HCT116 (cell line): ENCODE results near the gene ITGBL1. TPM values are rescaled to one million over a fixed set of nuclear protein-coding genes. Genes with fewer than 3 reads are reported as not detected.

Experiments used
- ATAC-seq: fragments of 200-7000 bp; cut with Tn5 transposase; 2 replicates; pipeline ENCODE4 v1.9.1; 2020; ENCODE audit warnings: mild to moderate bottlenecking, moderate library complexity
- BruUV-seq: library from RNA; stranded (reverse); fragments of 400-500 nt; replicated peaks from 2 replicates; lab custom pipeline; 2021; lab: Mats Ljungman, UMichigan
- CTCF ChIA-PET: fragments of 300-600 bp; sonication (Branson Sonifier 250); formaldehyde crosslinking; loops from one replicate; lab custom pipeline; 2021; ENCODE audit warnings: antibody characterized with exemption; lab: Charles Lee
- POLR2A ChIA-PET: fragments of 300-600, 350-600 bp; sonication (Branson Sonifier 250); formaldehyde crosslinking; loops from one replicate; lab custom pipeline; 2021; ENCODE audit warnings: antibody characterized with exemption; lab: Charles Lee
- RAD21 ChIA-PET, 2 experiments: fragments of 300-600 bp; sonication (Branson Sonifier 250); formaldehyde crosslinking; loops; one replicate each; lab custom pipeline; 2023; ENCODE audit warnings: low total read pairs in 2 of 2; ENCODE audit not compliant: uncharacterized antibody in 2 of 2, unreplicated experiment in 2 of 2, low non-redundant PET in 1 of 2; lab: Charles Lee
- DNase-seq: peaks from one replicate; pipeline ENCODE4 v3.0.0-alpha.2; 2010; ENCODE audit warnings: low read depth, low spot score
- H2AFZ ChIP-seq: fragments of 200-600 bp; shearing (Covaris generic), sonication (generic); 2 replicates; pipeline ENCODE4 v1.6.1; 2017; ENCODE audit warnings: low read depth, mixed run types, mixed read lengths, antibody characterized with exemption, low read length; ENCODE audit not compliant: poor library complexity, severe bottlenecking
- H3K27ac ChIP-seq: 2 replicates; pipeline ENCODE4 v1.5.1; 2012; ENCODE audit warnings: low read depth, low read length
- H3K27me3 ChIP-seq: fragments of 200-600 bp; sonication (generic); 2 replicates; pipeline ENCODE4 v1.6.1; 2016; ENCODE audit warnings: mixed run types, low read length, mixed read lengths; ENCODE audit not compliant: insufficient read depth
- H3K36me3 ChIP-seq, 2 experiments: fragments of 200-500 bp in 1 of 2; fragments of 200-600 bp in 1 of 2; sonication (Bioruptor generic) in 1 of 2; sonication (generic) in 1 of 2; 2 replicates each; pipeline versions ENCODE4 v1.5.1 to v1.6.1; 2014 to 2016; ENCODE audit warnings: low read length in 2 of 2, inconsistent platforms in 1 of 2, mixed read lengths in 1 of 2, mixed run types in 1 of 2; ENCODE audit not compliant: insufficient read depth in 2 of 2, control insufficient read depth in 1 of 2
- H3K4me1 ChIP-seq, 2 experiments: fragments of 200-600 bp in 1 of 2; sonication (generic) in 1 of 2; 2 replicates each; pipeline versions ENCODE4 v1.5.1 to v1.6.1; 2012 to 2017; ENCODE audit warnings: low read length in 2 of 2, inconsistent platforms in 1 of 2, mild to moderate bottlenecking in 1 of 2, mixed read lengths in 1 of 2, mixed run types in 1 of 2, moderate library complexity in 1 of 2; ENCODE audit not compliant: insufficient read depth in 2 of 2, control insufficient read depth in 1 of 2
- H3K4me2 ChIP-seq: fragments of 200-600 bp; sonication (generic); 2 replicates; pipeline ENCODE4 v1.6.1; 2017; ENCODE audit warnings: mixed run types, low read length, mixed read lengths
- H3K4me3 ChIP-seq, 2 experiments: fragments of 200-600 bp in 1 of 2; sonication (generic) in 1 of 2; replicated peaks in 1 of 2; 2 replicates each; pipeline ENCODE4 v1.5.1; 2011 to 2016; ENCODE audit warnings: low read length in 2 of 2, control low read depth in 1 of 2, low read depth in 1 of 2, mild to moderate bottlenecking in 1 of 2, mixed read lengths in 1 of 2, mixed run types in 1 of 2
- H3K79me2 ChIP-seq: fragments of 200-600 bp; sonication (generic); 2 replicates; pipeline ENCODE4 v1.6.1; 2017; ENCODE audit warnings: mild to moderate bottlenecking, mixed run types, low read length, moderate library complexity, mixed read lengths; ENCODE audit not compliant: insufficient read depth
- H3K9ac ChIP-seq: fragments of 200-600 bp; sonication (generic); 2 replicates; pipeline ENCODE4 v1.6.1; 2016; ENCODE audit warnings: low read length, mixed read lengths
- H3K9me2 ChIP-seq: fragments of 200-600 bp; sonication (generic), shearing (Covaris generic); 2 replicates; pipeline ENCODE4 v1.6.1; 2017; ENCODE audit warnings: mixed run types, mild to moderate bottlenecking, moderate library complexity; ENCODE audit not compliant: insufficient read depth
- H3K9me3 ChIP-seq, 2 experiments: fragments of 200-500 bp in 1 of 2; fragments of 200-600 bp in 1 of 2; sonication (Bioruptor generic) in 1 of 2; sonication (generic) in 1 of 2; 2 replicates each; pipeline ENCODE4 v1.6.1; 2014 to 2017; ENCODE audit warnings: low read length in 2 of 2, mixed read lengths in 2 of 2, inconsistent platforms in 1 of 2, low read depth in 1 of 2, mild to moderate bottlenecking in 1 of 2, mixed run types in 1 of 2, moderate library complexity in 1 of 2; ENCODE audit not compliant: control insufficient read depth in 1 of 2, insufficient read depth in 1 of 2
- H4K20me1 ChIP-seq: fragments of 200-600 bp; sonication (generic), shearing (Covaris generic); 2 replicates; pipeline ENCODE4 v1.6.1; 2017; ENCODE audit warnings: mixed run types, mild to moderate bottlenecking, moderate library complexity; ENCODE audit not compliant: insufficient read depth
- CEBPB ChIP-seq: IDR thresholded peaks from 2 replicates; pipeline ENCODE4 v1.6.1; 2012; ENCODE audit warnings: low read depth
- EGR1 ChIP-seq: IDR thresholded peaks from 2 replicates; pipeline ENCODE4 v1.6.1; 2012; ENCODE audit warnings: low read depth
- ELF1 ChIP-seq: IDR thresholded peaks from 2 replicates; pipeline ENCODE4 v1.6.1; 2012; ENCODE audit warnings: low read depth, borderline replicate concordance
- EZH2 ChIP-seq: fragments of 200-600 bp; sonication (generic); IDR thresholded peaks from 2 replicates; pipeline ENCODE4 v1.6.1; 2017; ENCODE audit warnings: antibody characterized with exemption, mixed run types
- FOSL1 ChIP-seq: IDR thresholded peaks from 2 replicates; pipeline ENCODE4 v1.6.1; 2012; ENCODE audit warnings: low read depth
- POLR2A ChIP-seq: IDR thresholded peaks from 2 replicates; pipeline ENCODE4 v1.7.0; 2011; ENCODE audit warnings: borderline replicate concordance; ENCODE audit not compliant: insufficient read depth, insufficient read length; ENCODE audit errors: extremely low read depth
- POLR2AphosphoS5 ChIP-seq: IDR thresholded peaks from 2 replicates; pipeline ENCODE4 v1.6.1; 2011; ENCODE audit warnings: mild to moderate bottlenecking, low read depth, low read length, moderate library complexity
- RAD21 ChIP-seq: IDR thresholded peaks from 2 replicates; pipeline ENCODE4 v1.6.1; 2012; ENCODE audit warnings: low read depth, mild to moderate bottlenecking
- SIN3A ChIP-seq: IDR thresholded peaks from 2 replicates; pipeline ENCODE4 v1.6.1; 2012; ENCODE audit warnings: low read depth
- SP1 ChIP-seq: IDR thresholded peaks from 2 replicates; pipeline ENCODE4 v1.6.1; 2012; ENCODE audit warnings: low read depth
- ZBTB33 ChIP-seq: IDR thresholded peaks from 2 replicates; pipeline ENCODE4 v1.6.1; 2011; ENCODE audit warnings: mild to moderate bottlenecking, low read length, moderate library complexity; ENCODE audit not compliant: insufficient replicate concordance; ENCODE audit errors: extremely low read depth
- ZFX ChIP-seq: fragments of 450-650 bp; IDR thresholded peaks from 2 replicates; pipeline ENCODE4 v1.6.1; 2017
- intact Hi-C: fragments of 100-400 bp; cut with micrococcal nuclease; formaldehyde crosslinking; loops from 2 replicates; pipeline ENCODE4 v1.10.0; 2022
- total RNA-seq: library from RNA; stranded (reverse); gene quantifications from one replicate; pipeline ENCODE4 v1.2.1, GENCODE V29; 2021; ENCODE audit not compliant: unreplicated experiment
- TF ChIP-seq, protein P1 (sequence below): IDR thresholded peaks from 2 replicates; pipeline ENCODE4 v1.6.1; 2012
- TF ChIP-seq, protein P2 (sequence below): IDR thresholded peaks from 2 replicates; pipeline ENCODE4 v1.6.1; 2012
- TF ChIP-seq, protein P3 (sequence below): IDR thresholded peaks from 2 replicates; pipeline ENCODE4 v1.6.1; 2012; ENCODE audit warnings: low read depth
- TF ChIP-seq, protein P4 (sequence below), 3 experiments: fragments of 200-600 bp in 1 of 3; sonication (generic) in 1 of 3; IDR thresholded peaks in 2 of 3; conservative IDR thresholded peaks in 1 of 3; 2 replicates each; pipeline ENCODE4 v1.5.1; 2012 to 2017; ENCODE audit warnings: low read depth in 2 of 3, low read length in 2 of 3, antibody characterized with exemption in 1 of 3, borderline replicate concordance in 1 of 3, control low read depth in 1 of 3, mild to moderate bottlenecking in 1 of 3, mixed read lengths in 1 of 3, mixed run types in 1 of 3, moderate library complexity in 1 of 3; ENCODE audit not compliant: insufficient read depth in 1 of 3

The ITGBL1 gene
- total RNA-seq, 1 experiment from 2014 or later = 0.66 TPM

DNA sequence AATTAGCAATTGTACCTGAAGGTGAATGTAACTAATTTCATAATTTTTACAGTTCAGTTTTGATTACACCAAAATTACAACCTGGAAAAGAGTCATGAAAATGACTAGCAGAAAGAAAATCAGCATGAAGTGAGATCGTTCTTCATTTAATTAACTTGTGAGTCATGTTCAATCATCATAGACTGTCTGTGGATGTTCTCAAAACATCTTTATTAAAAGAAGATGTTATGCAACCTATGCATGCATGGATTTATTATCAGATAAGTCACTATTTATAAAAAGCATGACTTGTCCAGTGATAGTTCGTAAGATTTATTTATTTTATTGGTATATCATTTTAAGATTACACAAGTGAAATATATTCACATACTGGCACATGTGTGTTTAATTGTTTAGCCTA is 245.9 kb downstream of the ITGBL1 start:
- intact Hi-C loops = no loop called here
- H4K20me1 ChIP-seq = no peaks in the 10 kb centered on the region
- H3K9me2 ChIP-seq = no peaks in the 10 kb centered on the region
- no peak overlapping the region for H3K4me2 ChIP-seq
- BruUV-seq = no TSS peak
- no peaks in the 10 kb centered on the region for H3K4me1 ChIP-seq
- H3K27me3 ChIP-seq = no peaks in the 10 kb centered on the region
- H3K27ac ChIP-seq = no peak overlapping the region
- H2AFZ ChIP-seq = no peak overlapping the region
- no peak for ATAC-seq
- no peak overlapping the region for H3K9ac ChIP-seq
- no peak overlapping the region for H3K4me3 ChIP-seq
- TF ChIP-seq, protein P1, sequence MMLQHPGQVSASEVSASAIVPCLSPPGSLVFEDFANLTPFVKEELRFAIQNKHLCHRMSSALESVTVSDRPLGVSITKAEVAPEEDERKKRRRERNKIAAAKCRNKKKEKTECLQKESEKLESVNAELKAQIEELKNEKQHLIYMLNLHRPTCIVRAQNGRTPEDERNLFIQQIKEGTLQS = no peak
- TF ChIP-seq RAD21 (no peak), ELF1 (no peak), FOSL1 (no peak), POLR2AphosphoS5 (no peak), SP1 (no peak), CEBPB (no peak), ZBTB33 (no peak), SIN3A (no peak), EZH2 (no peak), EGR1 (no peak), POLR2A (no peak), ZFX (no peak)
- TF ChIP-seq, protein P2, sequence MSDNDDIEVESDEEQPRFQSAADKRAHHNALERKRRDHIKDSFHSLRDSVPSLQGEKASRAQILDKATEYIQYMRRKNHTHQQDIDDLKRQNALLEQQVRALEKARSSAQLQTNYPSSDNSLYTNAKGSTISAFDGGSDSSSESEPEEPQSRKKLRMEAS = no peak
- TF ChIP-seq, protein P3, sequence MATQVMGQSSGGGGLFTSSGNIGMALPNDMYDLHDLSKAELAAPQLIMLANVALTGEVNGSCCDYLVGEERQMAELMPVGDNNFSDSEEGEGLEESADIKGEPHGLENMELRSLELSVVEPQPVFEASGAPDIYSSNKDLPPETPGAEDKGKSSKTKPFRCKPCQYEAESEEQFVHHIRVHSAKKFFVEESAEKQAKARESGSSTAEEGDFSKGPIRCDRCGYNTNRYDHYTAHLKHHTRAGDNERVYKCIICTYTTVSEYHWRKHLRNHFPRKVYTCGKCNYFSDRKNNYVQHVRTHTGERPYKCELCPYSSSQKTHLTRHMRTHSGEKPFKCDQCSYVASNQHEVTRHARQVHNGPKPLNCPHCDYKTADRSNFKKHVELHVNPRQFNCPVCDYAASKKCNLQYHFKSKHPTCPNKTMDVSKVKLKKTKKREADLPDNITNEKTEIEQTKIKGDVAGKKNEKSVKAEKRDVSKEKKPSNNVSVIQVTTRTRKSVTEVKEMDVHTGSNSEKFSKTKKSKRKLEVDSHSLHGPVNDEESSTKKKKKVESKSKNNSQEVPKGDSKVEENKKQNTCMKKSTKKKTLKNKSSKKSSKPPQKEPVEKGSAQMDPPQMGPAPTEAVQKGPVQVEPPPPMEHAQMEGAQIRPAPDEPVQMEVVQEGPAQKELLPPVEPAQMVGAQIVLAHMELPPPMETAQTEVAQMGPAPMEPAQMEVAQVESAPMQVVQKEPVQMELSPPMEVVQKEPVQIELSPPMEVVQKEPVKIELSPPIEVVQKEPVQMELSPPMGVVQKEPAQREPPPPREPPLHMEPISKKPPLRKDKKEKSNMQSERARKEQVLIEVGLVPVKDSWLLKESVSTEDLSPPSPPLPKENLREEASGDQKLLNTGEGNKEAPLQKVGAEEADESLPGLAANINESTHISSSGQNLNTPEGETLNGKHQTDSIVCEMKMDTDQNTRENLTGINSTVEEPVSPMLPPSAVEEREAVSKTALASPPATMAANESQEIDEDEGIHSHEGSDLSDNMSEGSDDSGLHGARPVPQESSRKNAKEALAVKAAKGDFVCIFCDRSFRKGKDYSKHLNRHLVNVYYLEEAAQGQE = no peak
- TF ChIP-seq, protein P4, sequence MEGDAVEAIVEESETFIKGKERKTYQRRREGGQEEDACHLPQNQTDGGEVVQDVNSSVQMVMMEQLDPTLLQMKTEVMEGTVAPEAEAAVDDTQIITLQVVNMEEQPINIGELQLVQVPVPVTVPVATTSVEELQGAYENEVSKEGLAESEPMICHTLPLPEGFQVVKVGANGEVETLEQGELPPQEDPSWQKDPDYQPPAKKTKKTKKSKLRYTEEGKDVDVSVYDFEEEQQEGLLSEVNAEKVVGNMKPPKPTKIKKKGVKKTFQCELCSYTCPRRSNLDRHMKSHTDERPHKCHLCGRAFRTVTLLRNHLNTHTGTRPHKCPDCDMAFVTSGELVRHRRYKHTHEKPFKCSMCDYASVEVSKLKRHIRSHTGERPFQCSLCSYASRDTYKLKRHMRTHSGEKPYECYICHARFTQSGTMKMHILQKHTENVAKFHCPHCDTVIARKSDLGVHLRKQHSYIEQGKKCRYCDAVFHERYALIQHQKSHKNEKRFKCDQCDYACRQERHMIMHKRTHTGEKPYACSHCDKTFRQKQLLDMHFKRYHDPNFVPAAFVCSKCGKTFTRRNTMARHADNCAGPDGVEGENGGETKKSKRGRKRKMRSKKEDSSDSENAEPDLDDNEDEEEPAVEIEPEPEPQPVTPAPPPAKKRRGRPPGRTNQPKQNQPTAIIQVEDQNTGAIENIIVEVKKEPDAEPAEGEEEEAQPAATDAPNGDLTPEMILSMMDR (IDR thresholded peaks at IDR 0.05 in 2 of 3, conservative IDR thresholded peaks at IDR 0.05 in 1 of 3; ENCODE audit: borderline replicate concordance in 1 of 3, insufficient read depth in 1 of 3, low read depth in 2 of 3, low read length in 2 of 3) = no peak
- no peaks in the 10 kb centered on the region for H3K36me3 ChIP-seq
- ChIA-PET CTCF (no interaction called here), POLR2A (no interaction called here), RAD21 (no interaction called here)
- H3K9me3 ChIP-seq = peaks cover 0 to 6% of the 10 kb centered on the region in 2 experiments; a peak in 2 of 4 replicates
- no peak for DNase-seq
- H3K79me2 ChIP-seq = no peaks in the 10 kb centered on the region
